H1 (cell line): ENCODE results near the gene LRFN3. TPM values are rescaled to one million over a fixed set of nuclear protein-coding genes. Genes with fewer than 3 reads are reported as not detected.

ENCODE experiments used
- CHD7 ChIP-seq: fragments of 300-600 bp; sonication (generic); IDR thresholded peaks from 2 replicates; pipeline ENCODE4 v1.7.1; 2012; ENCODE audit warnings: low read length, moderate library complexity, mild to moderate bottlenecking, inconsistent platforms; ENCODE audit not compliant: insufficient replicate concordance
- EGR1 ChIP-seq: IDR thresholded peaks from 2 replicates; pipeline ENCODE4 v1.6.1; 2011; ENCODE audit warnings: low read depth, low read length, borderline replicate concordance
- HDAC2 ChIP-seq, 2 experiments: fragments of 300-600 bp in 1 of 2; sonication (generic) in 1 of 2; IDR thresholded peaks; 2 replicates each; pipeline ENCODE4 v1.6.1; 2011 to 2012; ENCODE audit warnings: low read depth in 2 of 2, low read length in 2 of 2, mild to moderate bottlenecking in 2 of 2, moderate library complexity in 2 of 2, borderline replicate concordance in 1 of 2, inconsistent platforms in 1 of 2
- HDAC6 ChIP-seq: IDR thresholded peaks from one replicate; pipeline ENCODE4 v1.7.1; 2012; ENCODE audit warnings: low read depth, mild to moderate bottlenecking, inconsistent platforms, low read length, moderate library complexity
- MAX ChIP-seq: IDR thresholded peaks from 2 replicates; pipeline ENCODE4 v1.6.1; 2012; ENCODE audit warnings: inconsistent platforms
- SP2 ChIP-seq: IDR thresholded peaks from 2 replicates; pipeline ENCODE4 v1.6.1; 2012; ENCODE audit warnings: mild to moderate bottlenecking, low read length, inconsistent platforms
- USF2 ChIP-seq: IDR thresholded peaks from 2 replicates; pipeline ENCODE4 v1.6.1; 2011; ENCODE audit warnings: low read length, improper control_type of control experiment
- polyA plus RNA-seq, 7 experiments: library from polyadenylated mRNA; depleted of rRNA in 3 of 7; stranded (reverse) in 5 of 7; unstranded in 2 of 7; fragments of >200 nt in 5 of 7; fragments of 200-250 nt in 2 of 7; gene quantifications; 1 replicate in 5 of 7; 2 replicates in 1 of 7; 4 replicates in 1 of 7; pipeline versions ENCODE4 v1.2.1 to v1.2.3, GENCODE V29; 2011 to 2013; ENCODE audit warnings: missing spikeins in 2 of 7, mixed read lengths in 2 of 7
- total RNA-seq: library from RNA; stranded (reverse); fragmentation: NEBNext Ultra II Directional; extraction: Animal tissue kit (Norgen Biotek cat#: 25700); gene quantifications from 2 replicates; pipeline ENCODE4 v1.2.1, GENCODE V29; 2021

LRFN3 gene
- total and polyA plus RNA-seq, 2 of the 8 experiments (the other 6 are each of a cell fraction or from before 2014, with no cell fraction given): 4.6 to 16.8 TPM

GRCh38 chr19:35901055-35901644 lies 35.0 kb upstream of the LRFN3 start (continued):
- no peak for TF ChIP-seq CHD7
- TF ChIP-seq SP2: no peak
- no peak for TF ChIP-seq HDAC6
- no peak for TF ChIP-seq EGR1
- TF ChIP-seq HDAC2 (IDR thresholded peaks at IDR 0.05; ENCODE audit: borderline replicate concordance in 1 of 2, low read depth in 2 of 2, low read length in 2 of 2): no peak
- no peak for TF ChIP-seq MAX
- TF ChIP-seq USF2: no peak
